ENCODE results near the gene KRTAP10-3. TPM values are rescaled to one million over a fixed set of nuclear protein-coding genes. Genes with fewer than 3 reads are reported as not detected.

Gene KRTAP10-3
- total RNA-seq, 1 experiment from 2014 or later, result not detected

DNA sequence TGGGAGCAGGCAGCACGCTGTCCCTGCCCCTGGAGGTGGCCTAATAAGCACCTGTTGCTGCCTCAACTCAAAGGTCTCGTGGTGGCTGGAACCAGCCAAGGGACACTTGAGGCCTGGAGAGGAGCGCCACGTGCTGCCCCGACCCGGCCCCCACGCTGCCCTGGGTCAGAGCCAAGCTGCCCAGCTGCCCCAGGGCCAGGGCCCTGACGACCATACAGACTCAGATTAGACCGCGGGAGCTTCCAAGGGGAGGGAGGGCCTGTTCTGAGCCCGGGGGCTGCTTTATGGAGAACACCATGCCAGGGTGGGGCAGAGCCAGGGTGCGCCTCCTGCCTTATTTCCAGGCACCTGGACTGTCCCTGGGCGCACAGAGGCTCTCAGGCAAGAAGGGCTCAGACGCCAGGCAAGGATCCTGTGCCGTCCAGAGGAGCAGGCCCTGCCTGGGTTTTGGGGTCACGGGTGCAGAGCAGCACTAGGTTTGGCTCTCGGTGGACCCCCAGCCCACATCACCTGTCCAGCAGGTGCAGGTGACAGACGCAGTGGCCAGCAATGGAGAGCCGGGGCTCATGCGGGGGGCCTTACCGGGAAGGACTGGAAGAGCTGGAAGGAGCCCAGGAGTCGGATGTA is 37.2 kb downstream of the KRTAP10-3 start:
- no peak overlapping the region for H3K4me3 ChIP-seq (replicated peaks in 1 of 2; ENCODE audit: low read depth in 1 of 2, low read length in 2 of 2)
- H3K36me3 ChIP-seq (ENCODE audit: control insufficient read depth in 1 of 2, insufficient read depth in 2 of 2, low read length in 2 of 2), result no peaks in the 10 kb centered on the region
- H3K27ac ChIP-seq (ENCODE audit: low read depth, low read length), result no peak overlapping the region
- no peak overlapping the region for H3K9ac ChIP-seq (ENCODE audit: low read length)
- H2AFZ ChIP-seq (ENCODE audit: low read depth, low read length, poor library complexity, severe bottlenecking), result no peak overlapping the region
- H3K9me2 ChIP-seq (ENCODE audit: insufficient read depth), result no peaks in the 10 kb centered on the region
- no peak for DNase-seq (ENCODE audit: low read depth, low spot score)
- no peaks in the 10 kb centered on the region for H3K27me3 ChIP-seq (ENCODE audit: insufficient read depth, low read length)
- H3K9me3 ChIP-seq (ENCODE audit: control insufficient read depth in 1 of 2, insufficient read depth in 1 of 2, low read depth in 1 of 2, low read length in 2 of 2), result peaks cover 4 to 17% of the 10 kb centered on the region in 2 experiments; a peak in 1 of 4 replicates
- H3K4me2 ChIP-seq (ENCODE audit: low read length), result no peak overlapping the region
- H4K20me1 ChIP-seq (ENCODE audit: insufficient read depth), result no peaks in the 10 kb centered on the region
- intact Hi-C loops (cut with micrococcal nuclease), result no loop called here
- ChIA-PET RAD21 (ENCODE audit: low non-redundant PET in 1 of 2, low total read pairs in 2 of 2, uncharacterized antibody in 2 of 2, unreplicated experiment in 2 of 2) (no interaction called here), POLR2A (no interaction called here), CTCF (no interaction called here)
- BruUV-seq (replicated peaks), result no TSS peak
- H3K4me1 ChIP-seq (ENCODE audit: control insufficient read depth in 1 of 2, insufficient read depth in 2 of 2, low read length in 2 of 2), result peaks cover 3 to 13% of the 10 kb centered on the region in 2 experiments; a peak in 2 of 4 replicates
- ATAC-seq, result no peak
- peaks cover 12% of the 10 kb centered on the region; the same call in 1 of the 2 replicates for H3K79me2 ChIP-seq (ENCODE audit: insufficient read depth, low read length)
- TF ChIP-seq EZH2 (IDR thresholded peaks at IDR 0.05), result no peak
- TF ChIP-seq, protein P1, sequence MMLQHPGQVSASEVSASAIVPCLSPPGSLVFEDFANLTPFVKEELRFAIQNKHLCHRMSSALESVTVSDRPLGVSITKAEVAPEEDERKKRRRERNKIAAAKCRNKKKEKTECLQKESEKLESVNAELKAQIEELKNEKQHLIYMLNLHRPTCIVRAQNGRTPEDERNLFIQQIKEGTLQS (IDR thresholded peaks at IDR 0.05), result no peak
- no peak for TF ChIP-seq POLR2A (IDR thresholded peaks at IDR 0.05; ENCODE audit: borderline replicate concordance, extremely low read depth, insufficient read depth, insufficient read length)
- TF ChIP-seq JUND (IDR thresholded peaks at IDR 0.05), result no peak
- TF ChIP-seq CBX3 (IDR thresholded peaks at IDR 0.05; ENCODE audit: low read depth), result no peak
- TF ChIP-seq SRF (IDR thresholded peaks at IDR 0.05; ENCODE audit: low read depth), result no peak
- TF ChIP-seq RAD21 (IDR thresholded peaks at IDR 0.05; ENCODE audit: low read depth), result no peak
- no peak for TF ChIP-seq ZNF274 (IDR thresholded peaks at IDR 0.05; ENCODE audit: low read depth, low read length)
- no peak for TF ChIP-seq ZFX (IDR thresholded peaks at IDR 0.05)
- TF ChIP-seq EZH2phosphoT487 (IDR thresholded peaks at IDR 0.05; ENCODE audit: borderline replicate concordance), result no peak
- no peak for TF ChIP-seq MAX (IDR thresholded peaks at IDR 0.05)
- no peak for TF ChIP-seq SP1 (IDR thresholded peaks at IDR 0.05; ENCODE audit: low read depth)
- no peak for TF ChIP-seq POLR2AphosphoS5 (IDR thresholded peaks at IDR 0.05; ENCODE audit: low read depth, low read length)
- TF ChIP-seq ELF1 (IDR thresholded peaks at IDR 0.05; ENCODE audit: borderline replicate concordance, low read depth), result no peak
- TF ChIP-seq, protein P2, sequence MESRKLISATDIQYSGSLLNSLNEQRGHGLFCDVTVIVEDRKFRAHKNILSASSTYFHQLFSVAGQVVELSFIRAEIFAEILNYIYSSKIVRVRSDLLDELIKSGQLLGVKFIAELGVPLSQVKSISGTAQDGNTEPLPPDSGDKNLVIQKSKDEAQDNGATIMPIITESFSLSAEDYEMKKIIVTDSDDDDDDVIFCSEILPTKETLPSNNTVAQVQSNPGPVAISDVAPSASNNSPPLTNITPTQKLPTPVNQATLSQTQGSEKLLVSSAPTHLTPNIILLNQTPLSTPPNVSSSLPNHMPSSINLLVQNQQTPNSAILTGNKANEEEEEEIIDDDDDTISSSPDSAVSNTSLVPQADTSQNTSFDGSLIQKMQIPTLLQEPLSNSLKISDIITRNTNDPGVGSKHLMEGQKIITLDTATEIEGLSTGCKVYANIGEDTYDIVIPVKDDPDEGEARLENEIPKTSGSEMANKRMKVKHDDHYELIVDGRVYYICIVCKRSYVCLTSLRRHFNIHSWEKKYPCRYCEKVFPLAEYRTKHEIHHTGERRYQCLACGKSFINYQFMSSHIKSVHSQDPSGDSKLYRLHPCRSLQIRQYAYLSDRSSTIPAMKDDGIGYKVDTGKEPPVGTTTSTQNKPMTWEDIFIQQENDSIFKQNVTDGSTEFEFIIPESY (IDR thresholded peaks at IDR 0.05; ENCODE audit: extremely low read depth, insufficient replicate concordance, low read length), result no peak
- no peak for TF ChIP-seq SIN3A (IDR thresholded peaks at IDR 0.05; ENCODE audit: low read depth)
- no peak for TF ChIP-seq YY1 (IDR thresholded peaks at IDR 0.05; ENCODE audit: extremely low read depth, insufficient replicate concordance, low read depth, low read length)
- TF ChIP-seq FOSL1 (IDR thresholded peaks at IDR 0.05; ENCODE audit: low read depth), result no peak
- no peak for TF ChIP-seq TCF7L2 (IDR thresholded peaks at IDR 0.05; ENCODE audit: borderline replicate concordance, extremely low read depth, insufficient read depth, insufficient read length)
- TF ChIP-seq EGR1 (IDR thresholded peaks at IDR 0.05; ENCODE audit: low read depth), result no peak
